Eye (tissue), 1 donor: ENCODE data around the gene SLC38A9.
"Not testable (repeated sequence)": the region's sequence is repeated elsewhere in the genome, so short reads cannot be mapped to it uniquely, and the experiment has no call there.

ENCODE experiments used
- DNase-seq: peaks from one replicate; pipeline ENCODE4 v3.0.0-alpha.2; 2015

The SLC38A9 gene

GRCh38 chr5:55712023-55712859, at the start of gene SLC38A9:
Gene SLC38A9, minus strand, starts transcription at chr5:55712324. Its CDS starts 14,366 bp downstream, at chr5:55697958.
- DNase-seq, result peak; percentile 98

GRCh38 chr5:55761721-55762120, 49.6 kb upstream of the SLC38A9 start:
- not testable (repeated sequence) for DNase-seq

GRCh38 chr5:55758714-55759113, 46.6 kb upstream of the SLC38A9 start:
- DNase-seq, result no peak

GRCh38 chr5:55758231-55758630, 46.1 kb upstream of the SLC38A9 start:
- DNase-seq, result no peak

GRCh38 chr5:55750499-55750898, 38.4 kb upstream of the SLC38A9 start:
- DNase-seq, result no peak

GRCh38 chr5:55750063-55750462, 37.9 kb upstream of the SLC38A9 start:
- DNase-seq, result no peak

- no peak for DNase-seq
These were observed 37.3 kb upstream of the SLC38A9 start for GRCh38 chr5:55749387-55749786.

- no peak for DNase-seq
These were observed 35.7 kb upstream of the SLC38A9 start for GRCh38 chr5:55747778-55748318.

GRCh38 chr5:55742778-55743177, 30.7 kb upstream of the SLC38A9 start:
- DNase-seq, result no peak

GRCh38 chr5:55737793-55738192, 25.7 kb upstream of the SLC38A9 start, which contains the start of gene DDX4:
Gene DDX4, plus strand, starts transcription at chr5:55738061. Its CDS starts 903 bp downstream, at chr5:55738964.
- no peak for DNase-seq

GRCh38 chr5:55734658-55735057, 22.5 kb upstream of the SLC38A9 start:
- DNase-seq, result no peak

- DNase-seq, result no peak
These were observed 20.5 kb upstream of the SLC38A9 start for GRCh38 chr5:55732585-55732984.

- no peak for DNase-seq
These were observed 19.7 kb upstream of the SLC38A9 start for GRCh38 chr5:55731848-55732247.

GRCh38 chr5:55724281-55724680, 12.2 kb upstream of the SLC38A9 start:
- DNase-seq, result no peak

GRCh38 chr5:55720188-55720703, 8.1 kb upstream of the SLC38A9 start:
- no peak for DNase-seq

- not testable (repeated sequence) for DNase-seq
These were observed 6.9 kb upstream of the SLC38A9 start for GRCh38 chr5:55719026-55719425.

GRCh38 chr5:55715519-55716078, 3.5 kb upstream of the SLC38A9 start:
- no peak for DNase-seq

GRCh38 chr5:55714749-55715148, 2.6 kb upstream of the SLC38A9 start:
- DNase-seq, result no peak

- DNase-seq, result no peak
These were observed 2.2 kb upstream of the SLC38A9 start for GRCh38 chr5:55714339-55714738.

- no peak for DNase-seq
These were observed 1.7 kb upstream of the SLC38A9 start for GRCh38 chr5:55713871-55714270.

GRCh38 chr5:55711507-55712022, 559 bp downstream of the SLC38A9 start:
- DNase-seq, result no peak

- DNase-seq, result no peak
These were observed 3.4 kb downstream of the SLC38A9 start for GRCh38 chr5:55708732-55709131.

- DNase-seq, result no peak
These were observed 5.9 kb downstream of the SLC38A9 start for GRCh38 chr5:55706230-55706629.
